DMS79 treated with DMSO at 0.1 percent for 48 hours (cell line): ENCODE measurements around the gene SLFN12.
"Not testable (repeated sequence)": the region's sequence is repeated elsewhere in the genome, so short reads cannot be mapped to it uniquely, and the experiment has no call there.

Experiments used
- DNase-seq: peaks from one replicate; lab custom pipeline; 2025; lab: John Stamatoyannopoulos, UW

Gene SLFN12

DNA sequence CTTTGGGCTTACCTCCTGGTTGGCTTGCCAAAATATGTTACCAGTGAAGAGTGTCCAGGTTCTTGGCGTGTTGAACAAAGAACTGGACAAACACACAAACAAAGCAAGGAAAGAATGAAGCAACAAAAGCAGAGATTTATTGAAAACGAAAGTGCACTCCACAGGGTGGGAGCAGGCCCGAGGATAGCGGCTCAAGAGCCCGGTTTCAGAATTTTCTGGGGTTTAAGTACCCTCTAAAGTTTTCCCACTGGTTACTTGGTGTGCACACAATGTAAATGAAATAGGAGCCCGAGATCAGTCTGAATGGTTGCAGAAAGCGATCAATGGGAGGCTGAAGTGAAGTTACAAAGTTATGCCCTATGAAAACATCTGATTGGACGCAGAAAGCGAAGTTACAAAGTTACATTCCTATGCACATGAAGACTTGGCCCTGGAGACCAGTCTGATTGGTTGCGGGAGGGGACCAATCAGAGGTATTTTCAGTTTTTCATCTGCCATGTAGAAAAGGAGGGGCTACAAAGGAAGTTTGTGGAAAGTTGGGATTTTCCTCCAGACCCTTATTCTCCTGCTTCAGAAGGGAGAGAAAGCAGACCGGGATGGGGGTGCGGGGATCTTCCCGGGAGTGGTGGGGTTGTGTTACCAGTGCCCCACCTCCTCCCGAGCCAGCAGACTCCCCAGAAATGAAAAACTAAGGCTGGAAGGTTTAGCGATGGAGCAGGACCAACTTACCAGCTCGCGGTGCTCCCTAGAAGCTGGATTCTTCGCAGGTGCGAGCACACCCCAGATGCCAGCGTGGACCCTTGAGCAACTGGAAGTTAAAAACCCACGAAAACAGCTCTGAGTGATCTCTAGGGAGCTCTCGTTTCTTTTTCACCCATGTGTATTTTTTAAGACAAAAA, at the start of gene SLFN12:
TSS of gene SLFN12 (minus strand) at position 325 of the 899 bp plus-strand sequence. CDS start 9,472 bp downstream, outside the sequence.
- no peak for DNase-seq

DNA sequence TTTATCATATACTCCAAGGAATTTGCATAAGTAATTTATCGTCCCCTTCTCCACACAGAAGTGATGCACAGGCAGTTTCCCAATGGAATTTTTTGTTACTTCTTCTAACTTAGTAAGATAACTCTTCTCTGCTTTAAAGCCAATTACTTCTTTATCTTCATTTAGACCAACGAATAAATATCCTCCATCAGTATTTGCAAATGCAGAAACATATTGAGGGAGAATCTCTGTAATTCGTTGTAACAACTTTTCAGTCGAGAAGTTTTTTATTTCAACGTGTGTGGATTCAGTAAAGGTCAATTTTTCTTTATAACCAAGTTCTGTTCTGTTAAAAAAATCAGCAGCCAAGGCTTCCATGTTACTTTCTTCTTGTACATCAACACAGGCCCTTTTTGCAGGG, 47.0 kb upstream of the SLFN12 start:
- DNase-seq: no peak

DNA sequence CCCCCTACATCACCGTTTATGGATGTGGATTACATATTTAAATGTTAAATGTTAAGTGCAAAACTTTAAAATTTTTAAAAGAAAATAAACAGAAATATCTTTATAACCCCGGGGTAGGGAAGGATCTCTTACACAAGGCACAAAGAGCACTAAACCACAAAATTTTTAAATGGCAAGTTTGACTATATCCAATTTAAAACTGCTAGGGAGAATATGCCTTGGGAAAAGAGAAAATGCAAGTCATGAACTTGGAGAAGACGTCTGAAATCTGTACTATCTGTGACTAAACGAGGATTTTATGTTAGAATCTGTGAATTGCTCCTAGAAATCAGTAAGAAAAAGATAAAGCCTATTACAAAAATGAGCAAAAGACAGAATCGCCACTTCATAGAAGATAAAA, 44.9 kb upstream of the SLFN12 start:
- DNase-seq: no peak

DNA sequence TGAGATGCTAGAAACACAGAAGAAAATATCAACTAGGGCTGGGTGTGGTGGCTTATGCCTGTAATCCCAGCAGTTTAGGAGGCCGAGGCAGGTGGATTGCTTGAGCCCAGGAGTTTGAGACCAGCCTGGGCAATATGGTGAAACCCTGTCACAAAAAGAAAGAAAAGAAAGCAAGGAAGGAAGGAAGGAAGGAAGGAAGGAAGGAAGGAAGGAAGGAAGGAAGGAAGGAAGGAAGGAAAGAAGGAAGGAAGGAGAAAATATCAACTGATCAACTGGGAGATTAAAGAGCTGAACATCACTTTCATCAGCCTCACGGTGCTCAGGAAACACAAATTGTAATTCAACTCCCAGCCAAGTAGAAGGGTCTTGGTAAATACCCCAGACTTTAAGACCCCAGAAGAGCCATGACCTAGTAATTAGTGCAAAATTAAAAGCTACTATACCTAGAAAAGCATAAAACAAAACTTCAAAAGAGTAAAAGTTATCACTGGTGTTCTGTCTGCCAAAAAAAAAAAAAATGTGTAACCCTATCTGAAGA, 44.1 kb upstream of the SLFN12 start:
- no peak for DNase-seq

- no peak for DNase-seq
Observed at GRCh38 chr17:35468475-35468874, 36.2 kb upstream of the SLFN12 start.

- DNase-seq: no peak
Observed at GRCh38 chr17:35467824-35468223, 35.5 kb upstream of the SLFN12 start.

GRCh38 chr17:35460354-35460851, 28.1 kb upstream of the SLFN12 start:
- DNase-seq: peak; percentile 73

DNA sequence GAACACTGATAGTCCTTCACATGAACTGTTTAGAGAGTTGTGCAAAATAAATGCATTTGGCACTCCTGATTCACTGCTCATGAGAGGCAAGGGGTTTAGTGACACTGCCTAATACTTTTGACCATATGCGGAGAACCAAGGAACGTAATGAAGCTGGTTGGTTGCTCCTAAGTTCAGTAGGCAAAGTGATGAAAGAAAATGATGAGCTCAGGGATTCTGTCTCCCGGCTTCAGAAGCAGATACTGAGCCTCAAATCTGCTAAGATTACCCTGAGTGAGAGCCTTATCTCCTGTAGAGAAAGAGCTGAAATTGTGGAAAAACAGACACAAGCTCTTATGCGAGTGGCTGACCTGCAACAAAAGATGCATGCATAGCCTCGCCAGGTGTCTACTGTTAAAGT, 21.7 kb upstream of the SLFN12 start:
- DNase-seq: not testable (repeated sequence)

DNA sequence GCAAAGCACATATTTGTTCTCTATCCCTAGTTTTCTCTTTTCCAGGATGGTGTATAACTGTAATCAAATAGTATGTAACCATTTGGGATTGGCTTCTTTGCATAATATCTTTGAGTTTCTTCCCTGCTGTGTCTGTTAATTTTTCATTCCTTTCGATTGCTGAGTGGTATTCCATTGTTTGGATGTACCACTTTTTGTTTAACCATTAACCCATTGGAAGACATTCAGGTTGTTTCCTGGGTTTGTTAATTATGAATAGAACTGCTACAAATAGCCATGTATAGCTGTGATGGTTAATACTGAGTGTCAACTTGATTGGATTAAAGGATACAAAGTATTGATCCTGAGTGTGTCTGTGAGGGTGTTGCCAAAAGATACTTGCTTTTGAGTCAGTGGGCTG, 20.9 kb upstream of the SLFN12 start:
- DNase-seq: no peak

- no peak for DNase-seq
Observed at GRCh38 chr17:35449371-35449931, 17.2 kb upstream of the SLFN12 start.

- no peak for DNase-seq
Observed at GRCh38 chr17:35448899-35449227, 16.6 kb upstream of the SLFN12 start.

- DNase-seq: peak; percentile 62
Observed at GRCh38 chr17:35448214-35448898, 16.1 kb upstream of the SLFN12 start, which contains the start of gene SLFN13. Gene SLFN13, minus strand, starts transcription at chr17:35448766. Its CDS starts 3,086 bp downstream, at chr17:35445680.

GRCh38 chr17:35447499-35447898, 15.2 kb upstream of the SLFN12 start:
- DNase-seq: peak; percentile 13

DNA sequence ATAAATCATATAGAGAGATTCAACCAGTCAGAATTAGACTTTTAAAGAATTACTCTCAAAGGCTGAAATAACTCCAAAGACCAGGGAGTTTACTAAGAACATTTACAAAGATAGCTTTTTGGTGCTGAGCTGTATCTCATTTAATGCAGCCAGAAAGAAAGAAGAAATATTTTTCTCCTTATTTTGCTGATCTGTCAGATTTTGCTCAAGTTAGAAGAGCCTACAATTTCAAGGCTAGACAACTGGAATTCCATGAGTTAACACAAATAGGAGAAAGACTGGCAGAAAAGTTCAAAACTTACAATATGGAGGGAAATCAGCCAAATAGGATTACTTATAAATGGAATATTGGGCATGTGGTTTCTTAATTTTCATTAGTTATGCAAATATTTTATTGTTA, 6.1 kb upstream of the SLFN12 start:
- DNase-seq: no peak

GRCh38 chr17:35433075-35433894, 985 bp upstream of the SLFN12 start:
- DNase-seq: no peak

GRCh38 chr17:35429702-35430101, 2.6 kb downstream of the SLFN12 start:
- DNase-seq: no peak

DNA sequence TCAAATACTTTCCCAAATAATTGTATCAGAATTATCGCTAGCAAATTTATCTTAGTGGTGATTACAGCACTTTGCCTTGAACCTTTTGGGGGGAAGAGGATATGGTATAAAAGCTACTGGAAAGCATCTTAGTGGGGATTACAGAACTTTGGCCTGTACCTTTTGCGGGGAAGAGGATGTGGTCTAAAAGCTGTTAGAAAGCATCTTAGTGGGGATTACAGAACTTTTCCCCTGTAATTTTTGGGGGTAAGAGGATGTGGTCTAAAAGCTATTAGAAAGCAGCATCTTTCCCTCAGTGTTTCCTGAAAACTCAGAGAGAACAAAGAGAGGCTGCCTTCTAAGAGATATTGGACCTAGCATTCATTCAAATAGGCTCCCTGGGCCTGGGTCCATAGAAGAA, 4.1 kb downstream of the SLFN12 start:
- no peak for DNase-seq

GRCh38 chr17:35423761-35424160, 8.5 kb downstream of the SLFN12 start:
- DNase-seq: no peak

GRCh38 chr17:35421069-35421468, 11.2 kb downstream of the SLFN12 start:
- DNase-seq: not testable (repeated sequence)

GRCh38 chr17:35416659-35417058, 15.6 kb downstream of the SLFN12 start:
- peak; percentile 4 for DNase-seq

GRCh38 chr17:35414707-35415106, 17.6 kb downstream of the SLFN12 start:
- not testable (repeated sequence) for DNase-seq

- DNase-seq: no peak
Observed at GRCh38 chr17:35414247-35414646, 18.1 kb downstream of the SLFN12 start.
